COR-L47 (cell line): ENCODE measurements around the gene STRIP2.
A peak's percentile ranks its signal among the peaks of the same experiment; 100 is the strongest.
"Not testable (repeated sequence)": the region's sequence is repeated elsewhere in the genome, so short reads cannot be mapped to it uniquely, and the experiment has no call there.

Source experiments
- DNase-seq: peaks from one replicate; lab custom pipeline; 2025; lab: John Stamatoyannopoulos, UW

STRIP2 gene, protein sequence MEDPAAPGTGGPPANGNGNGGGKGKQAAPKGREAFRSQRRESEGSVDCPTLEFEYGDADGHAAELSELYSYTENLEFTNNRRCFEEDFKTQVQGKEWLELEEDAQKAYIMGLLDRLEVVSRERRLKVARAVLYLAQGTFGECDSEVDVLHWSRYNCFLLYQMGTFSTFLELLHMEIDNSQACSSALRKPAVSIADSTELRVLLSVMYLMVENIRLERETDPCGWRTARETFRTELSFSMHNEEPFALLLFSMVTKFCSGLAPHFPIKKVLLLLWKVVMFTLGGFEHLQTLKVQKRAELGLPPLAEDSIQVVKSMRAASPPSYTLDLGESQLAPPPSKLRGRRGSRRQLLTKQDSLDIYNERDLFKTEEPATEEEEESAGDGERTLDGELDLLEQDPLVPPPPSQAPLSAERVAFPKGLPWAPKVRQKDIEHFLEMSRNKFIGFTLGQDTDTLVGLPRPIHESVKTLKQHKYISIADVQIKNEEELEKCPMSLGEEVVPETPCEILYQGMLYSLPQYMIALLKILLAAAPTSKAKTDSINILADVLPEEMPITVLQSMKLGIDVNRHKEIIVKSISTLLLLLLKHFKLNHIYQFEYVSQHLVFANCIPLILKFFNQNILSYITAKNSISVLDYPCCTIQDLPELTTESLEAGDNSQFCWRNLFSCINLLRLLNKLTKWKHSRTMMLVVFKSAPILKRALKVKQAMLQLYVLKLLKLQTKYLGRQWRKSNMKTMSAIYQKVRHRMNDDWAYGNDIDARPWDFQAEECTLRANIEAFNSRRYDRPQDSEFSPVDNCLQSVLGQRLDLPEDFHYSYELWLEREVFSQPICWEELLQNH

DNA sequence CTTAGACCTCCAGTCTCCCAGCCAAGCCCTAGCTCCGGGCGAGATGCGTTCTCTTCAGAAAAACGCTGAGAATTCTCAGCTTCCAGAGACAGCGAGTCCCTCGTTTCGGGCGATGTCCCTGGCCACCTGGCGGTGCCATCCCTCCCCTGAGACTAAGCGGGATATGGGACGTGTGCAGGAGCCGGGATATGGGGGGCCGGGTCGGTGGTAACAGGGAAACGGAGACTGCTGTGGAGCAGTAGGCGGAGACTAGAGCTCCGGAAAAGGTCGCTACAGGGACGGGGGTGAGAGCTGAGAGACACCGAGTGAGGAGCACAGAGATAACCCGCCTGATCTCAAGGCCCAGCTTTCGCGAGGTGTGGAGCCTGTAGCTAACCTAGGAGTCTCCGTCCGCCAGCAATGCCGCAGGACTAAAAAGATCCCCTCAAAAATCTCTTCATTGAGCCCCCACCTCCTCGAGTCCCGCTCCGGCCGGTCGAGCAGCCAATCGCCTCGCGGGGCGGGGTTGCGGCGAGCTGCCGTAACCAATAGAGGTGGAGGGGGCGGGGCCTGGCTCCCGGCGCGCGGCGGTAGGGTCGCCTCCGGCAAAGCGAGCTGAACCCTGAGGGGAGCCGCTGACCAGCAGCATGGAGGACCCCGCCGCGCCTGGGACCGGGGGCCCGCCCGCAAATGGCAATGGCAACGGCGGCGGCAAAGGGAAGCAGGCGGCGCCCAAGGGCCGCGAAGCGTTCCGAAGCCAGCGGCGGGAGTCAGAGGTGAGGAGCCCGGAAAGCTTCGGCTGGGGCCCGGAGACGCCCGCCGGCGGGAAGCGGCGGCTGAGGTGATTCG is at the start of gene STRIP2:
TSS of gene STRIP2 (plus strand) at position 586 of the 828 bp plus-strand sequence. CDS start at position 627, 41 bp downstream.
- DNase-seq, result peak; percentile 83

DNA sequence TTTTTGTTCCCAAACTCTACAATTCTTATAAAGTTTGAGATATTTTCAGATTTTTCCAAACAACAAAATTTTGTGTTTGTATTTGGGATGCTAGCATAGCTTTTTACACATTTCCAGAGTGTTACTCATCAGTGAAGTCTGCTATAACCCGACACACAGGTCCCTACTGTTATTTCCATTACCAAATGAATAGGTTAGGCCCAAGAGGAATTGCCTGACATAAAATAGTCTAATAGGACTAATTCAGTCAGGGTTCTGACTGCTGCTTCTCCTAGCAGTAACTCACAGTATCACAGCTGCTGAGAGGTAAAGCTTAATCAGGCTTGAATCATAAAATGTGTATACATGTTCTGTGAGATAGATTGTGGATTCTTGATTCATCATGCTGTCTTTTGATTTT is 49.1 kb upstream of the STRIP2 start:
- no peak for DNase-seq

DNA sequence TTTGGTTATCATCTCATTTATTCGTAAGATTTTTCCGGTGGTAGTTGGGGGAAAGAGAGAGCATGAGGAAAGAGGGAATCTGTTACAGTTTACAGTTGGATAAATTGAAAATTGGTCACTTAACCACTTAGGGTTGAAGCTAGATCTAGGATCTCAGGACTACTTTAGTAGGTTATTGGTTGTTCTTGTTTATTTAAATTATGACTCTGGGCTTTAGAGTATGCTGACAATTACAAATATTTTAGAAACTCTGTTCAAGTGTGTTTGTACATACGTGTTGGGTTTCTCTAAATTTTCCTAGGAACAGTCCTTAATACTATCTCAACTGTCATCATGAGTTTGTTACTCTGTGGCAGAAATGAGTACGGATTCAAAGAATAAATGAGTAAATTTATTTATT is 48.6 kb upstream of the STRIP2 start:
- DNase-seq, result no peak

DNA sequence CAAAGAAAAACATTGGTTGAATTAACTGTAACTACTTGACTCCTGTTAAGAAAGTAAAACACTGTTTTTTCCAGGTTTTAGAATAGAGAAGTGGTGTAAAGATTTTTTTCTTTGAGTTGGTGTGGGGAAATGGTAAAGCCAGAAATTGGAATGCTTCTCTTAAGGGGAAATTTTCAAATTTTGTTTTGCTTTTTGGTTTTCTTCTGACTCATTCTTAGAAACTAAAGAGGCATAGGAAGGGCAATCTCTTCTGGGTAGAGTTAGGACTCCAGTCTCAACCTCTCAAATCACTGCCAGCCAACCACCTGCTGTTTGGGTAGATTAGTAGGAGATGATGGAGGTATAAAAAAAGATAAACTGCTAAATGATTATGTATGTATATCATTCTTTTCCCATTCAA is 47.7 kb upstream of the STRIP2 start:
- DNase-seq, result no peak

DNA sequence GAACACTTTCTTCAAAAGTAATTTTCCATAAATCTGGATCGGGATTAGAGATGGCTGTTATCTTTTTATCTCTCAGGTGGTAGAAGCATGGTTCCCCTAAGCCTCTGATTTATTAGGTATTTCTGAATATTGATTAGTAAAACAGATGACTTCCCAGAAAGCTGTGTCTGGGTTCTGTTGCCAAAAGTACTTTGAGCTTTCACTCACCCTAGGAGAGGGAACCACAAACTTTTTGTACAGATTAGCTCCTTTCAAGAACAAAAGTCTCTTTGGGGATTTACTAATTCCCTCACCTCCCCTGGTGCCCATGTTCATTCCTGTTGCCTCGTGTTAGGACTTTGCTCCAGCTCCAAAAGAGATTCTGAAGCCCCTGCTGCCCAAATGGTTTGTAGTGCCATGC is 46.7 kb upstream of the STRIP2 start:
- no peak for DNase-seq

DNA sequence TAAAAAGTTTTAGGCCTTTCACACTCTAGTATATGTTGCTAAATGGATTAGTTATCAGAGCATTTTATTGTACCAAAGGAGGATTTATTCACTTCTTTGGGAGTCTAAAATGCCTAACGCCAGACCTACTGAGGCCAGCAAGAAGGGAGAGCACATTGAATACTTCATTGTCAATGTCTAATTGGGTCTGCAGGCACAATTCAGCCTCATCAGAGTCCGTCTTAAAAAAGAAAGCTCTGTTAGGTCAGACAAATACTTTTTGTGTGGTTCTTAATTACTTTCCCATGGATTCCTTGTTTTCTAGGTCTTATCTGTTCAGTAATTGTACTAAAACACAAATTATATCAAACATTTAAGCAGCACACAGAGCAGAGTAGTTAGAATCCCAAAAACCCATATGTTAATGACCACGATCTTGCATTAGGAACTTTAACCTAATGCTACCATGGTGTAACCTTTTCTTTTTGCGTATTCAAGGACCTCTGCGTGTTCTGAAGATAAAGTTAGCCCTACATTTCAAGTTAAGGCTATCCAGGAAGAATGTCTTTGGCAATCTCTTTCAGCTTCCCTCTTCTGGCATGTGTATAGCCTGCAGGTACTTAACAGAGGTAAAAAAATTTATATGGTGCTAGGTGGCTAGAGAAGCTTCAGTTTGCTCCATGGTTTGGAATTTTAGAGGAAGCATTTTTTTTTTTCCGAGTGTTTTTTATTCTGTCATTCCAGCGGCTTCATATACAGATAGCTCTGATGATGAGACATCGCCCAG is 45.7 kb upstream of the STRIP2 start:
- no peak for DNase-seq

DNA sequence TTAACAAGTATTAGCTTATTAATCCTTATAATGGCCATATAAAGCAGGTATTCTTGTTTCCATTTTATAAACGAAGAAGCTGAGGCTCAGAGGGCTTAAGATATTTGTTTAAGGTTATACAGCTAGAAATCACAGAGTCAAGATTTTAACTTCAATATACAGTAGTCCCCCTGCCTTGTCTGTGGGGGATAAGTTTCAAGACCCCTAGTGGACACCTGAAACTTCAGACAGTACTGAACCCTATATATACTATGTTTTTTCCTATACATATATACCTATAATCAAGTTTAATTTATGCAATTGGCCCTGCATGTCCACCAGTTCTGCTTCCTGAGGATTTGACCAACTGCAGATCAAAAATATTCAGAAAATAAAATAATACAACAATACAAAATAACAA is 44.4 kb upstream of the STRIP2 start:
- no peak for DNase-seq

DNA sequence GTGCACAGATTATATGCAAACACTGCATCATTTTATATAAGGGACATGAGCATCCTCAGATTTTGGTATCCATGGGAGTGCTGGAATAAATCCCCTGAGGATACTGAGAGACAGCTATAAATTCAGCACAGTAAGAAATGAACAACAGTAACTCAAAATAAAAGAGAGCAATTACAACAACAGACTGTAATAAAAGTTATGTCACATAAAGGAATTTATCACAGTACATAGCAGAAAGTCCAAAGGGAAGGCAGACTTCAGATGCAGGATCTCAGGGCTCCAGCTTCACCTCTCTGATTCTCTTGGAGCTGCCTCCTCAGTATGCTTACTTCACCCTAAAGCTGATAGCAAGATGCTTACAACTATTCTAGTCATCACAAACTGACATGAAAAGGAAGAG is 43.9 kb upstream of the STRIP2 start:
- DNase-seq, result no peak

DNA sequence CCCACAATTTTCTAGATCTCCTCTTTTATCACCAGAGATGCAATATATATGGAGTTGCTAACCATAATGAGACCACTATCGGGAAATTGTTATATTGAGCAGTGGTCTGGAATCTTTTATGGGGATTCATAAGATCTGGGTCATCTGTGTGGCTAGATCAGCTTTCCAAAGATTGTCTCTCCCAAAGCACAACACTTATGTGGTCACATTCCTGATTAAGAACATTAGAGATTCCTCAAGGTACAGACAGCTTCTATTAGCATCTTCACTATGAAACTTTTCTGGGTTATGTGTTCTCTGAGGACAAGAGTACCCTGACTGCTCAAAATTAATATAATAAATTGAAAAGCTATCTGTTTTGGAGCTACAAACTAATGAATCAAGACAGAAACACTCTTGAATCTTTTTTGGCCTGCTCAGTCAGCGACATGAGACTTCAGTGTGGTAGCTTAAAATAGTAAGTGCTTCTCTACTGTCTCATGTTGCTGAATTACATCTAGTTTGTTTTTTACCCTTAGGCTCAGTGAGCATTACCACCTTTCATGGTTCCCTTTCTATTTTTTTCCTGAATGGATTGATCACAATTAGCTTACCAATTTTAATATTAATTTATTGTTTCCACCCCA is 42.6 kb upstream of the STRIP2 start:
- no peak for DNase-seq

DNA sequence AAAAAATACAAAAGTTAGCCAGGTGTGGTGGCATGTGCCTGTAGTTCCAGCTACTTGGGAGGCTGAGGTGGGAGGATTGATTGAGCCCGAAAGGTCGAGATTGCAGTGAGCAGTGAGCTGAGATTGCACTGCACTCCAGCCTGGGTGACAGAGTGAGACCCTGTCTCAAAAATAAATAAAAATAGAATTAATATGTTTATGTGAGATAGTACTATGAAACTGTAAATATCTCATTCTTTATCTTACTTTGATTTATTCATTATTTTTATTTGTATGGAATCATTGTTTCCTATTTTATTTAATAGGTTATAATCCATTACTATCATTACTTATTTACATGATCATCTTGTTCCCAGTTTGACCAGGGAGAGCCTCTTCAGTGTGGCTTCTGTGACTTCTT is 41.0 kb upstream of the STRIP2 start:
- no peak for DNase-seq

DNA sequence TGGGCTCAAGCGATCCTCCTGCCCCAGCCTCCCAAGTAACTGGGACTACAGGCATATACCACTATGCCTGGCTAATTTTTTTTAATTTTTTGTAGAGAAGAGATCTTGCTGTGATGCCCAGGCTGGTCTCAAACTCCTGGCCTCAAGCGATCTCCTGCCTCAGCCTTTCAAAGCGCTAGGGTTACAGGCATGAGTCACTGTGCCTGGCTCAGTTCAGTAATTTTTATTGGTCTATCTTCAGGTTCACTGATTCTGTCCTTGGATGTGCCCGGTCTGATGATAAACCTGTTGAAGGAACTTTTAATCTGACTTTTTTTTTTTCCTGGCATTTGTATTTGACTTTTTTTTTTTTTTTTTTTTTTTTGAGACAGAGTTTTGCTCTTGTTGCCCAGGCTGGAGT is 40.1 kb upstream of the STRIP2 start:
- DNase-seq, result no peak

DNA sequence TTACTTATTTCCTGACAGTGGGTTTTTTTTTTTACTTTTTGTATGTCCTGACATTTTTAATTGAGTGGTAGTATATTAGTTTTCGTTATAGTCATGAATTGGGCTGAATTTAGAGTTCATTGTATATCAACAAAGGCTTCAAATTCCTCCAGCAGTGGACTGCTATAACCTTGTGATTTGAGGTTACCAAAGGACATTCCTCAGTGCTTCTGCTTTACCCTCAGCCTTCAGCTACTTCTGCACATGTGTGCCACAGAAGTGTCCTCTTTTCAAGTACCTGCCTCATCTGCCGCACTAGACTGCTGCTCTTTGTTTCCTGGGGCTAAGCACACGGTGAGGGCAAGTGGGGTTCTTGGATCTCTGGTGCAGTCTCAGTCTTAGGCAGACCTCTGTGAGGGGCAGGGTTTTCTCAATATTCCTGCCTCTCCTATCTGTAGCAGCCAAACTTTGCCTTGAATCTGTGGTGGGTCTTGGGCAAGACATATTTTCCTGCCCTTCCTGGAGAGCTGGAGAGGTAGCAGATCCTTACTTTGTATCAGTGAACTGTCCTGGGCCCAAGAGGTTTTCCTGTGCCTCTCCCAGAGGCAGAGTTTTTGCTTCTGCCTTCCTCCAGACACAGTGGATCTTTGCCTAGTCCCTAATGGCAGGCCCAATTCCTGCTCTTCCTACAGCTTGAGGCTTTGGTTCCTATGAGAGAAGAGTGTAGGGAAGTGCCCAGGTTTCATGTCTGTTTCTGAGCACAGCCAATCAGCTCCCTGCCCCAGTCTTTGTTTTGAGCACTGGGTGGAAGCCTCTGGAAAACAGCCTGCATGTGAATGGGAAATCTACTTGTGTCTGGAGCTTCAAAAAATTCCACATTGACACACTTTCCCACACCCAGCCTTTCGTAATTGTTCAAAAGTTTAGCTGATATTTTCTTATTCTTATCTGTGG is 39.0 kb upstream of the STRIP2 start:
- DNase-seq, result no peak

DNA sequence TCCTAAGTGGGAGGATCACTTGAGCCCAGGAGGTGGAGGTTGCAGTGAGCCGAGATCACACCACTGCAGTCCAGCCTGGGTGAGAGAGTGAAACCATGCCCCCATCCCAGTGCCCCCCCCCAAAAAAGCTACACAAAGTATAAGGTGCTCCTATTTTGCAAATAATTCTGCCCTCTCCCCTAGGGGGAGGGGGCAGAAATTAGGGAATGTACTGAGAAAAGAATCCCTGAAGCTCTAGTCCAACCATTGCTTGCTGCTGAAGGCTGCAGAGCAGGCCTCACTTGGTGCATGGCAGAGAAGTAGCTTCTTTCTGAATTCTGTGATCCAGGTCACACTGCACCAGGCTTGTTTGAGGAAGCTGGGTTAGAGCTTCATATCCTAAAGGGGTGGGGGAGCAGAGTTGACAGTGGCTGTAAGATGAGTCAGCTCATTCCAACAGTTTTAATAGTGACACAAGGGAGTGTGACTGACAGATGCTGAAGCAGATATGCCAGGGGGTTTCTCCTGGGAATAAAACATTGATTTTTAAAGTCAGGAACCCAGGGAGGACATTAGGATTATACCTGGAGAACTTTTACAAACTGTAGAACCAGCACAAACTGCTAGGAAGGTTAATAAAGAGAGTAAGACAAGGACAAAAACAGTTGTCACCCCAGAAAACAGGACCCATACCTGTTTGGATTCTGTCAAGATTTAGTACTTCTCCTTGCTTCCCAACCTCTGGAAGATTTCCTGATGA is 32.8 kb upstream of the STRIP2 start:
- no peak for DNase-seq

DNA sequence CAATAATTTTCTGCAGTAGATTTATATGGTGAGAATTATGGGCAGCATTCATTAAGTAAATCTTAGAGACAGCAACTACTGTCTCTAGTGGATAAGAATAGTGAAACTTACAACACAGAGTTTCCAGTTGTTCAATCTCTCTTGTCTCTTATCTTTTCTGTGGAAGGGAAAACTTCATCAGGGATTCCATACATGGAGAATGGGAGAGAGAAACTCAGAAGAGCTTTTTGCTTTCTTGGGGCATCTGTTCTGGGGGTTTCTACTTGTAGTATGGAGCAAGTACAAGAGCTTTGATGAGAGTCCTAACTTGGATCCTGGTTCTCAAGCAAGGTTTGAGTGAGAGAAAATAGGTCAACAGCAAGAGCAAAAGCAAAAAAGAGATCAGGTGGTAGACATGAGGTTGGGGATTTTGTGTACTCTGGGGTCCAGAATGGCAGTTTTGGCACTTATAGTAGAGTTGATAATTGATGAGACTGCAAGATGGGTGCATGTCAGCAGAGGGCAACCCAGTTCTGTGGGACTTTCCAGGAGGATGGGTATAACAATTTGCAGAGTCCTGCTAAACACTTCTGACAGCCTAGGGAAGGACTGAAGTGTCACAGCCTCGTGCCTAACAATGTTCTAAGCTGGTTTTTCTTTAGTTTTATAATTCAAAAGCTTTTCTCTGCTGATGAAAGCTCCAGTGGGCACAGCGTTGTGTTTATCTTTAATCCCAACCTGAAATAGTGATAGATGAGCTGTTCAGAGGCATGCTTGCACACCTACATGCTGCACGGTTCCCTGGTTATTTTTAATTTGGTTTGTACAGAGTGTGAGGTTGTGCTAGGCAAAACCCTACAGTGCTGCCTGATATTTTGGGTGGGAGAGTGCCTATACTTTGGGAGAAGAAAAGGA is 32.0 kb upstream of the STRIP2 start:
- no peak for DNase-seq

DNA sequence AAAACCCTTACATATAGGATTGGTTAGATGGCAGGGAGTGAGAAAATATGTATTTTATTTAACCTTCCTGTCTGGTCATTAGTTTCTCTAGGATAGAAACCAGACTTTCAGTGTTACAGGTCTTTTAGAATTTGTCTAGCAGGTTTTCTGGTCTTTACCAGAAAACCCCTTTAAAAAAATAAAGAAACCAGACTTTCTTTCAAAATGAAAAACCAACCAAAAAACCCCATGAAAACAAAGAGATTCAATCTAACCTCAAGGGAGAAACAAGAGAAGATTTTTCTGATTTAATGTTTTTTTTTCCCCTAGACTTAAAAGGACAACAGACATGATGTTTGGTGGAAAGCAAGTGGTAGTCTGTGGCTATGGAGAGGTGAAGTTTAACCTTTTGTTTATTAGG is 28.7 kb upstream of the STRIP2 start:
- DNase-seq, result no peak

DNA sequence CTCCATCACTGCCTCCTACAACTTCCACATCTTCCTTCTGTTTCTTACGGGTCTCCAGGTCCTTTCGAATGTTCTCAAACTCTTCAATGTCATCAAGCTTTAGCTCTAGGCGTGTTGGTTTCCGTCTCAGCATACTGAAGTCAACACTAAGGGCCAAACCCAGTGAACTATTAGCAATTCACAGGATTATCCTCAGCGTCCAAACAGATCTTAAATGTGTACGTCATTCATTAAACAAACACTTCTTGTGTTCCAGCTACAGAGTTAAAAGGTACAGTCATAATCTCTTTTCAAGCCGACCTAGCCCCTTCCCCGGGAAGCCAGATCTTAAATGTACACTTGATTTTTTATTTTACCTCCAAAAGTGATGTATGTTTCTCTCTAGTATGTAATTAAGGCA is 24.0 kb upstream of the STRIP2 start:
- not testable (repeated sequence) for DNase-seq

DNA sequence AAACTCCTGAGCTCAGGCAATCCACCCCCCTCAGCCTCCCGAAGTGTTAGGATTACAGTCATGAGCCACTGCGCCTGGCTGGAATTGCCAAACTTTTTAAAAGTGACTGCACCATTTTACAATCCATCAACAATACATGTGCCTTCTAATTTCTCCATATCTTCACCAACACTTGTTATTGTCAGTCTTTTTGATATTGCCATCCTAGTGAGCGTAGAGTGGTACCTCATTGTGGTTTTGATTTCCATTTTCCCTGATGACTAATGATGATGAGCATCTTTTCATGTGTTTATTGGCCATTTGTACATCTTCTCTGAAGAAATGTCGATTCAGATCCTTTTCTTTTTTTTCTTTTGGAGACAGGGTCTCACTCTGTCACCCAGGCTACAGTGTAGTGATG is 21.7 kb upstream of the STRIP2 start:
- no peak for DNase-seq

DNA sequence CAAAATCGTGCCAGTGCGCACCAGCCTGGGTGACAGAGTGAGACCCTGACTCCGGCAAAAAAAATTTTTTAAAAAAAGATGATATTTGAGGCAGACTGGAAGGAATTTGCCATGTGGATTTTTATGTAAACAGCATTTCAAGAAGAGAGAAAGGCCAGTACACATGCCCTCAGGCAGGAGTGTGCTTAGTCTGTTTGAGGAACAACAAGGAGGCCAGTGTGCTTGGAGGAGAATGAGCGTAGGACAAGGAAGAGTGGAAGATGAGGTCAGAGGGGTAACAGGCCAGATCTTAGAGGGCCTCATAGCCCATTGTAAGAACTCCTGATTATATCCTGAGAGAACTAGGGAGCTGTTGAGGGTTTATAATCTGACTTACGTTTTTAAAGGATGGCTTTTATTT is 17.2 kb upstream of the STRIP2 start:
- no peak for DNase-seq
